C4-2B (cell line): ENCODE results near the gene ABCA6.

Source experiments
- H3K27ac ChIP-seq: fragments of 450-650 bp; 2 replicates; pipeline ENCODE4 v1.5.1; 2017
- CTCF ChIP-seq: fragments of 450-650 bp; conservative IDR thresholded peaks from 2 replicates; pipeline ENCODE4 v1.5.1; 2017; ENCODE audit warnings: mild to moderate bottlenecking
- ZFX ChIP-seq: fragments of 450-650 bp; IDR thresholded peaks from 2 replicates; pipeline ENCODE4 v1.6.1; 2017

Gene ABCA6

GRCh38 chr17:69050999-69051775 lies 90.5 kb downstream of the ABCA6 start:
- TF ChIP-seq ZFX = no peak
- TF ChIP-seq CTCF = no peak
- H3K27ac ChIP-seq = no peak overlapping the region

GRCh38 chr17:69048634-69049033 lies 93.1 kb downstream of the ABCA6 start:
- no peak overlapping the region for H3K27ac ChIP-seq
- TF ChIP-seq CTCF = no peak
- no peak for TF ChIP-seq ZFX

- no peak overlapping the region for H3K27ac ChIP-seq
- TF ChIP-seq ZFX (no peak), CTCF (no peak)
Measured at GRCh38 chr17:69047368-69048263, 94.1 kb downstream of the ABCA6 start.

- H3K27ac ChIP-seq = no peak overlapping the region
- TF ChIP-seq CTCF = peak; percentile 5; the same call in 1 of the 2 replicates
- no peak for TF ChIP-seq ZFX
Measured at GRCh38 chr17:69046121-69046807, 95.4 kb downstream of the ABCA6 start.

- no peak overlapping the region for H3K27ac ChIP-seq
- no peak for TF ChIP-seq ZFX
- TF ChIP-seq CTCF = no peak
Measured at GRCh38 chr17:69045646-69046045, 96.0 kb downstream of the ABCA6 start.

GRCh38 chr17:69044371-69044770 lies 97.3 kb downstream of the ABCA6 start:
- TF ChIP-seq ZFX (no peak), CTCF (no peak)
- H3K27ac ChIP-seq = no peak overlapping the region
